HEK293 (cell line): ENCODE results near the gene CHRM4.

ENCODE experiments used
- CTCF ChIA-PET: fragments of 350-600 bp; formaldehyde crosslinking; extraction: SDS; loops from one replicate; lab custom pipeline; 2021; ENCODE audit warnings: antibody characterized with exemption; lab: Yijun Ruan, JAX
- POLR2A ChIA-PET: fragments of 300-600 bp; formaldehyde crosslinking; extraction: SDS; loops from one replicate; lab custom pipeline; 2020; ENCODE audit warnings: antibody characterized with exemption, inconsistent platforms; lab: Yijun Ruan, JAX
- H3K27ac ChIP-seq: fragments of 200-500 bp; sonication (Bioruptor generic); 2 replicates; pipeline ENCODE4 v1.5.1; 2014; ENCODE audit warnings: low read depth, low read length, control low read depth, inconsistent platforms; ENCODE audit errors: extremely low read depth
- H3K36me3 ChIP-seq, 2 experiments: fragments of 200-500 bp in 1 of 2; sonication (Bioruptor generic) in 1 of 2; 1 replicate in 1 of 2; 2 replicates in 1 of 2; pipeline ENCODE4 v1.5.1; 2014 to 2017; ENCODE audit warnings: inconsistent platforms in 2 of 2, low read length in 2 of 2; ENCODE audit not compliant: control insufficient read depth in 2 of 2, insufficient read depth in 1 of 2
- H3K4me1 ChIP-seq: fragments of 200-500 bp; sonication (Bioruptor generic); 2 replicates; pipeline ENCODE4 v1.5.1; 2014; ENCODE audit warnings: mild to moderate bottlenecking, low read length, inconsistent platforms; ENCODE audit not compliant: control insufficient read depth, insufficient read depth
- H3K4me3 ChIP-seq: 2 replicates; pipeline ENCODE4 v1.5.1; 2011; ENCODE audit warnings: low read depth, mild to moderate bottlenecking, control low read depth, low read length, moderate library complexity
- H3K9me3 ChIP-seq: fragments of 200-500 bp; sonication (Bioruptor generic); 2 replicates; pipeline ENCODE4 v1.5.1; 2014; ENCODE audit warnings: low read depth, low read length, inconsistent platforms; ENCODE audit not compliant: control insufficient read depth, insufficient read depth
- GFI1B ChIP-seq: fragments of 450-650 bp; formaldehyde crosslinking; IDR thresholded peaks from 2 replicates; pipeline ENCODE4 v1.5.1; 2016; ENCODE audit warnings: missing biosample characterization, missing genetic modification characterization
- GLIS1 ChIP-seq: fragments of 450-650 bp; formaldehyde crosslinking; IDR thresholded peaks from 2 replicates; pipeline ENCODE4 v1.5.1; 2016; ENCODE audit warnings: missing biosample characterization, missing genetic modification characterization
- MYNN ChIP-seq: fragments of 450-650 bp; formaldehyde crosslinking; IDR thresholded peaks from 2 replicates; pipeline ENCODE4 v1.5.1; 2016; ENCODE audit warnings: missing biosample characterization, missing genetic modification characterization, borderline replicate concordance
- SCRT1 ChIP-seq: fragments of 450-650 bp; formaldehyde crosslinking; IDR thresholded peaks from 2 replicates; pipeline ENCODE4 v1.5.1; 2016; ENCODE audit warnings: missing biosample characterization, missing genetic modification characterization, borderline replicate concordance
- SP7 ChIP-seq: fragments of 450-650 bp; formaldehyde crosslinking; IDR thresholded peaks from 2 replicates; pipeline ENCODE4 v1.5.1; 2016; ENCODE audit warnings: missing biosample characterization, missing genetic modification characterization
- ZBTB7A ChIP-seq: fragments of 450-650 bp; formaldehyde crosslinking; IDR thresholded peaks from 2 replicates; pipeline ENCODE4 v1.5.1; 2016; ENCODE audit warnings: low read depth, missing biosample characterization, missing genetic modification characterization
- ZFP3 ChIP-seq: fragments of 450-650 bp; formaldehyde crosslinking; IDR thresholded peaks from 2 replicates; pipeline ENCODE4 v1.5.1; 2016; ENCODE audit warnings: low read depth, missing biosample characterization, missing genetic modification characterization
- ZFP69B ChIP-seq: fragments of 450-650 bp; formaldehyde crosslinking; IDR thresholded peaks from 2 replicates; pipeline ENCODE4 v1.5.1; 2016; ENCODE audit warnings: missing biosample characterization, missing genetic modification characterization
- ZNF133 ChIP-seq: fragments of 450-650 bp; formaldehyde crosslinking; IDR thresholded peaks from 2 replicates; pipeline ENCODE4 v1.5.1; 2016; ENCODE audit warnings: missing biosample characterization, missing genetic modification characterization
- ZNF140 ChIP-seq: fragments of 450-650 bp; formaldehyde crosslinking; IDR thresholded peaks from 2 replicates; pipeline ENCODE4 v1.5.1; 2016; ENCODE audit warnings: missing biosample characterization, missing genetic modification characterization
- ZNF19 ChIP-seq: fragments of 450-650 bp; formaldehyde crosslinking; IDR thresholded peaks from 2 replicates; pipeline ENCODE4; 2016; ENCODE audit warnings: missing biosample characterization, missing genetic modification characterization, low read depth
- ZNF24 ChIP-seq: fragments of 450-650 bp; formaldehyde crosslinking; IDR thresholded peaks from 2 replicates; pipeline ENCODE4 v1.5.1; 2016; ENCODE audit warnings: missing biosample characterization, missing genetic modification characterization
- ZNF366 ChIP-seq: fragments of 450-650 bp; formaldehyde crosslinking; conservative IDR thresholded peaks from 2 replicates; pipeline ENCODE4 v1.5.1; 2016; ENCODE audit warnings: missing biosample characterization, missing genetic modification characterization
- ZNF423 ChIP-seq: fragments of 450-650 bp; formaldehyde crosslinking; IDR thresholded peaks from 2 replicates; pipeline ENCODE4 v1.5.1; 2016; ENCODE audit warnings: missing biosample characterization, missing genetic modification characterization
- ZNF433 ChIP-seq: fragments of 450-650 bp; formaldehyde crosslinking; IDR thresholded peaks from 2 replicates; pipeline ENCODE4 v1.5.1; 2016; ENCODE audit warnings: missing biosample characterization, missing genetic modification characterization, low read depth
- ZNF473 ChIP-seq: fragments of 450-650 bp; formaldehyde crosslinking; IDR thresholded peaks from 2 replicates; pipeline ENCODE4 v1.5.1; 2017; ENCODE audit warnings: missing biosample characterization, missing genetic modification characterization
- ZNF529 ChIP-seq: fragments of 450-650 bp; formaldehyde crosslinking; IDR thresholded peaks from 2 replicates; pipeline ENCODE4 v1.5.1; 2017; ENCODE audit warnings: missing genetic modification characterization, missing biosample characterization; ENCODE audit not compliant: insufficient replicate concordance
- ZNF558 ChIP-seq: fragments of 450-650 bp; formaldehyde crosslinking; IDR thresholded peaks from 2 replicates; pipeline ENCODE4 v1.5.1; 2016; ENCODE audit warnings: missing biosample characterization, missing genetic modification characterization
- ZNF571 ChIP-seq: fragments of 450-650 bp; formaldehyde crosslinking; IDR thresholded peaks from 2 replicates; pipeline ENCODE4 v1.5.0; 2017; ENCODE audit warnings: missing biosample characterization, missing genetic modification characterization
- ZNF585B ChIP-seq: fragments of 450-650 bp; formaldehyde crosslinking; IDR thresholded peaks from 2 replicates; pipeline ENCODE4 v1.5.1; 2016; ENCODE audit warnings: missing biosample characterization, missing genetic modification characterization
- ZNF596 ChIP-seq: fragments of 450-650 bp; IDR thresholded peaks from 2 replicates; pipeline ENCODE4 v1.5.0; 2018; ENCODE audit warnings: missing biosample characterization, mild to moderate bottlenecking, missing genetic modification characterization, moderate library complexity
- ZNF629 ChIP-seq: fragments of 450-650 bp; formaldehyde crosslinking; IDR thresholded peaks from 2 replicates; pipeline ENCODE4 v1.5.1; 2017; ENCODE audit warnings: missing biosample characterization, missing genetic modification characterization
- ZNF76 ChIP-seq: fragments of 450-650 bp; formaldehyde crosslinking; IDR thresholded peaks from 2 replicates; pipeline ENCODE4; 2016; ENCODE audit warnings: low read depth, missing biosample characterization, missing genetic modification characterization, borderline replicate concordance
- ZNF768 ChIP-seq: fragments of 450-650 bp; formaldehyde crosslinking; IDR thresholded peaks from 2 replicates; pipeline ENCODE4 v1.5.1; 2018; ENCODE audit warnings: missing biosample characterization, mild to moderate bottlenecking, missing genetic modification characterization
- ZNF785 ChIP-seq: fragments of 450-650 bp; formaldehyde crosslinking; IDR thresholded peaks from 2 replicates; pipeline ENCODE4 v1.5.1; 2016; ENCODE audit warnings: missing biosample characterization, missing genetic modification characterization
- ZSCAN30 ChIP-seq: fragments of 450-650 bp; IDR thresholded peaks from 2 replicates; pipeline ENCODE4 v1.5.1; 2018; ENCODE audit warnings: missing biosample characterization, mild to moderate bottlenecking, missing genetic modification characterization, moderate library complexity
- TF ChIP-seq, protein P1 (sequence below): fragments of 450-650 bp; formaldehyde crosslinking; IDR thresholded peaks from 2 replicates; pipeline ENCODE4 v1.5.1; 2016; ENCODE audit warnings: missing biosample characterization, missing genetic modification characterization, low read depth
- TF ChIP-seq, protein P2 (sequence below): fragments of 450-650 bp; formaldehyde crosslinking; IDR thresholded peaks from 2 replicates; pipeline ENCODE4 v1.5.1; 2017; ENCODE audit warnings: missing biosample characterization, missing genetic modification characterization
- TF ChIP-seq, protein P3 (sequence below): fragments of 450-650 bp; formaldehyde crosslinking; IDR thresholded peaks from 2 replicates; pipeline ENCODE4 v1.5.1; 2016; ENCODE audit warnings: missing biosample characterization, missing genetic modification characterization
- TF ChIP-seq, protein P4 (sequence below): fragments of 450-650 bp; formaldehyde crosslinking; IDR thresholded peaks from 2 replicates; pipeline ENCODE4; 2016; ENCODE audit warnings: missing biosample characterization, missing genetic modification characterization

The CHRM4 gene

DNA sequence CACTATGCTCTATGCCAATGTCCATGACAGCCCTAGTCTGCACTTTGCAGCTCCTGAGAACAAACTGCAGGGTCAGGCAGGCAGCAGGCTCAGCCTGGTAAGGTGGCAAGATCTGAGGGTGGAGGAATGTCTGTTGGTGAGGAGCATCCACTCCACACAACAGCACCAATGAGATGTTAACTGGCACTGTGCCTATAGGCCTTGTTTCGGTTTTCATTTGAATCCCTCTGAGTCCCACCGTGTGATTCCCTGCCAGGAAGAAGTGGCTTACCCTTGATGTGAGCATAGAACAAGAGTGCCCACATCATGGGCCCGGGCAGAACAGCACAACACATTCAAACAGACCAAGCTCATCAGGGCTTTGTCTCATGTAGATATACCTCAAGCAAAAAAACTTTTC, 44.1 kb upstream of the CHRM4 start:
- no peaks in the 10 kb centered on the region for H3K4me1 ChIP-seq
- no peak overlapping the region for H3K27ac ChIP-seq
- H3K36me3 ChIP-seq: peaks cover 0 to 42% of the 10 kb centered on the region in 2 experiments; a peak in 1 of 3 replicates
- ChIA-PET POLR2A (no interaction called here), CTCF (no interaction called here)
- H3K9me3 ChIP-seq: no peaks in the 10 kb centered on the region
- no peak for TF ChIP-seq ZNF76 (tag by site-specific recombination)
- TF ChIP-seq ZNF473: no peak
- TF ChIP-seq ZNF529 (tag by site-specific recombination): no peak
- TF ChIP-seq GFI1B: no peak
- TF ChIP-seq, protein P1, sequence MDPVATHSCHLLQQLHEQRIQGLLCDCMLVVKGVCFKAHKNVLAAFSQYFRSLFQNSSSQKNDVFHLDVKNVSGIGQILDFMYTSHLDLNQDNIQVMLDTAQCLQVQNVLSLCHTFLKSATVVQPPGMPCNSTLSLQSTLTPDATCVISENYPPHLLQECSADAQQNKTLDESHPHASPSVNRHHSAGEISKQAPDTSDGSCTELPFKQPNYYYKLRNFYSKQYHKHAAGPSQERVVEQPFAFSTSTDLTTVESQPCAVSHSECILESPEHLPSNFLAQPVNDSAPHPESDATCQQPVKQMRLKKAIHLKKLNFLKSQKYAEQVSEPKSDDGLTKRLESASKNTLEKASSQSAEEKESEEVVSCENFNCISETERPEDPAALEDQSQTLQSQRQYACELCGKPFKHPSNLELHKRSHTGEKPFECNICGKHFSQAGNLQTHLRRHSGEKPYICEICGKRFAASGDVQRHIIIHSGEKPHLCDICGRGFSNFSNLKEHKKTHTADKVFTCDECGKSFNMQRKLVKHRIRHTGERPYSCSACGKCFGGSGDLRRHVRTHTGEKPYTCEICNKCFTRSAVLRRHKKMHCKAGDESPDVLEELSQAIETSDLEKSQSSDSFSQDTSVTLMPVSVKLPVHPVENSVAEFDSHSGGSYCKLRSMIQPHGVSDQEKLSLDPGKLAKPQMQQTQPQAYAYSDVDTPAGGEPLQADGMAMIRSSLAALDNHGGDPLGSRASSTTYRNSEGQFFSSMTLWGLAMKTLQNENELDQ (tag by site-specific recombination): no peak
- TF ChIP-seq ZNF629 (tag by site-specific recombination): no peak
- no peak for TF ChIP-seq ZNF140
- no peak for TF ChIP-seq ZSCAN30 (tag by site-specific recombination)
- no peak for TF ChIP-seq ZNF19 (tag by site-specific recombination)
- no peak for TF ChIP-seq ZNF24 (tag by site-specific recombination)
- TF ChIP-seq MYNN: no peak
- no peak for TF ChIP-seq ZFP69B (tag by site-specific recombination)
- TF ChIP-seq ZNF423 (tag by site-specific recombination): no peak
- no peak for TF ChIP-seq ZFP3 (tag by site-specific recombination)
- TF ChIP-seq SP7 (tag by site-specific recombination): no peak
- TF ChIP-seq ZNF571: no peak
- TF ChIP-seq ZNF133 (tag by site-specific recombination): no peak
- TF ChIP-seq ZNF785 (tag by site-specific recombination): no peak
- H3K4me3 ChIP-seq: no peak overlapping the region

DNA sequence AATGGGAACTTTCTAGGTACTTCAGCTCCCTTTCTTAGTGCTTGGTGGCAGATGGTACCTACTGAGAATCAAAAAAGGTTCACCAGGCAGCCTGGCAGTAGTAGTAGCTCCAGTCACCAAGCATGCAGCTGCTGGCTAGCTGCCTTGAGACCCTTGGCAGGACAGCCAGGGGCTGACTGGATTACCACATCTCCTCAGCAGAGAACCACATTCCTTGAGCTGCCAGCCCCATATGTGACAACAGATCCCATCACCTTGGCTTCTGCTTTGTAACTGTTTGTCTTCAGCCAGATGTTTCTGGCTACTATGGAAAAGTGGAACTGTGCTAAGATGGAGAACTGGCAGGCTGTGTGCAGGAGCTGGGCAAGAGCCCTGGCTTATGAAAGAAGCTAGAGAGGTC, 39.6 kb upstream of the CHRM4 start:
- Histone ChIP-seq H3K27ac (no peak overlapping the region), H3K36me3 (peaks cover 0 to 52% of the 10 kb centered on the region in 2 experiments; a peak in 1 of 3 replicates), H3K4me1 (no peaks in the 10 kb centered on the region), H3K9me3 (no peaks in the 10 kb centered on the region), H3K4me3 (no peak overlapping the region)
- CTCF ChIA-PET: interaction anchor here (1.2 to 2.3 kb wide), 2 partner anchors 12 to 99 kb away, joined by 3 to 5 read pairs; no protein-coding TSS in a partner anchor
- TF ChIP-seq ZSCAN30 (tag by site-specific recombination) (no peak), ZNF558 (no peak), ZNF596 (tag by site-specific recombination) (no peak), ZBTB7A (tag by site-specific recombination) (no peak), ZNF585B (tag by site-specific recombination) (no peak), ZNF768 (tag by site-specific recombination) (no peak), ZNF433 (tag by site-specific recombination) (no peak), GFI1B (no peak), ZNF366 (tag by site-specific recombination) (no peak), SCRT1 (tag by site-specific recombination) (no peak), GLIS1 (tag by site-specific recombination) (no peak)
- TF ChIP-seq, protein P2, sequence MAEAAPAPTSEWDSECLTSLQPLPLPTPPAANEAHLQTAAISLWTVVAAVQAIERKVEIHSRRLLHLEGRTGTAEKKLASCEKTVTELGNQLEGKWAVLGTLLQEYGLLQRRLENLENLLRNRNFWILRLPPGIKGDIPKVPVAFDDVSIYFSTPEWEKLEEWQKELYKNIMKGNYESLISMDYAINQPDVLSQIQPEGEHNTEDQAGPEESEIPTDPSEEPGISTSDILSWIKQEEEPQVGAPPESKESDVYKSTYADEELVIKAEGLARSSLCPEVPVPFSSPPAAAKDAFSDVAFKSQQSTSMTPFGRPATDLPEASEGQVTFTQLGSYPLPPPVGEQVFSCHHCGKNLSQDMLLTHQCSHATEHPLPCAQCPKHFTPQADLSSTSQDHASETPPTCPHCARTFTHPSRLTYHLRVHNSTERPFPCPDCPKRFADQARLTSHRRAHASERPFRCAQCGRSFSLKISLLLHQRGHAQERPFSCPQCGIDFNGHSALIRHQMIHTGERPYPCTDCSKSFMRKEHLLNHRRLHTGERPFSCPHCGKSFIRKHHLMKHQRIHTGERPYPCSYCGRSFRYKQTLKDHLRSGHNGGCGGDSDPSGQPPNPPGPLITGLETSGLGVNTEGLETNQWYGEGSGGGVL (tag by site-specific recombination): no peak
- TF ChIP-seq, protein P3, sequence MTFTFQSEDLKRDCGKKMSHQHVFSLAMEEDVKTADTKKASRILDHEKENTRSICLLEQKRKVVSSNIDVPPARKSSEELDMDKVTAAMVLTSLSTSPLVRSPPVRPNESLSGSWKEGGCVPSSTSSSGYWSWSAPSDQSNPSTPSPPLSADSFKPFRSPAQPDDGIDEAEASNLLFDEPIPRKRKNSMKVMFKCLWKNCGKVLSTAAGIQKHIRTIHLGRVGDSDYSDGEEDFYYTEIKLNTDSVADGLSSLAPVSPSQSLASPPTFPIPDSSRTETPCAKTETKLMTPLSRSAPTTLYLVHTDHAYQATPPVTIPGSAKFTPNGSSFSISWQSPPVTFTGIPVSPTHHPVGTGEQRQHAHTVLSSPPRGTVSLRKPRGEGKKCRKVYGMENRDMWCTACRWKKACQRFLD (tag by site-specific recombination): no peak
- TF ChIP-seq, protein P4, sequence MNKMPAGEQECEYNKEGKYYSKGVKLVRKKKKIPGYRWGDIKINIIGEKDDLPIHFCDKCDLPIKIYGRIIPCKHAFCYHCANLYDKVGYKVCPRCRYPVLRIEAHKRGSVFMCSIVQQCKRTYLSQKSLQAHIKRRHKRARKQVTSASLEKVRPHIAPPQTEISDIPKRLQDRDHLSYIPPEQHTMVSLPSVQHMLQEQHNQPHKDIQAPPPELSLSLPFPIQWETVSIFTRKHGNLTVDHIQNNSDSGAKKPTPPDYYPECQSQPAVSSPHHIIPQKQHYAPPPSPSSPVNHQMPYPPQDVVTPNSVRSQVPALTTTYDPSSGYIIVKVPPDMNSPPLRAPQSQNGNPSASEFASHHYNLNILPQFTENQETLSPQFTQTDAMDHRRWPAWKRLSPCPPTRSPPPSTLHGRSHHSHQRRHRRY (tag by site-specific recombination): no peak
- POLR2A ChIA-PET: no interaction called here
